Endothelial cell (in vitro differentiated cells): ENCODE results near the gene TMEM108. TPM values are rescaled to one million over a fixed set of nuclear protein-coding genes. Genes with fewer than 3 reads are reported as not detected.

Source experiments
- DNase-seq: peaks from one replicate; pipeline ENCODE4 v3.0.0; 2021; ENCODE audit warnings: low spot score
- H3K27ac Mint-ChIP-seq: one replicate; pipeline ENCODE4 v1.8.0; 2021; ENCODE audit warnings: mixed read lengths, inconsistent platforms; ENCODE audit not compliant: unreplicated experiment
- H3K27me3 Mint-ChIP-seq: one replicate; pipeline ENCODE4 v1.8.0; 2021; ENCODE audit warnings: mild to moderate bottlenecking, moderate library complexity, mixed read lengths, inconsistent platforms; ENCODE audit not compliant: unreplicated experiment
- H3K36me3 Mint-ChIP-seq: one replicate; pipeline ENCODE4 v1.8.0; 2021; ENCODE audit warnings: mild to moderate bottlenecking, low read depth, mixed read lengths, inconsistent platforms; ENCODE audit not compliant: unreplicated experiment
- H3K4me1 Mint-ChIP-seq: one replicate; pipeline ENCODE4 v1.8.0; 2021; ENCODE audit warnings: mild to moderate bottlenecking, mixed read lengths, inconsistent platforms; ENCODE audit not compliant: unreplicated experiment
- H3K4me3 Mint-ChIP-seq: one replicate; pipeline ENCODE4 v1.8.0; 2021; ENCODE audit warnings: mild to moderate bottlenecking, mixed read lengths, inconsistent platforms; ENCODE audit not compliant: unreplicated experiment
- H3K9me3 Mint-ChIP-seq: one replicate; pipeline ENCODE4 v1.8.0; 2021; ENCODE audit warnings: mixed read lengths, inconsistent platforms; ENCODE audit not compliant: unreplicated experiment
- total RNA-seq: library from RNA; stranded (reverse); fragmentation: NEBNext Ultra II Directional; extraction: Animal tissue kit (Norgen Biotek cat#: 25700); gene quantifications from one replicate; pipeline ENCODE4 v1.2.1, GENCODE V29; 2021; ENCODE audit not compliant: unreplicated experiment
- TF ChIP-seq, protein P1 (sequence below): fragments of 200-600 bp; sonication (generic); IDR thresholded peaks from one replicate; pipeline ENCODE4 v1.5.0; 2021; ENCODE audit warnings: antibody characterized with exemption; ENCODE audit not compliant: unreplicated experiment

TMEM108 gene
- total RNA-seq, 1 donor from 2014 or later, result 14.2 TPM

- no peak overlapping the region for H3K4me3 Mint-ChIP-seq
- no peaks in the 10 kb centered on the region for H3K4me1 Mint-ChIP-seq
- no peak for DNase-seq
- no peak overlapping the region for H3K27ac Mint-ChIP-seq
- no peaks in the 10 kb centered on the region for H3K27me3 Mint-ChIP-seq
- TF ChIP-seq, protein P1, sequence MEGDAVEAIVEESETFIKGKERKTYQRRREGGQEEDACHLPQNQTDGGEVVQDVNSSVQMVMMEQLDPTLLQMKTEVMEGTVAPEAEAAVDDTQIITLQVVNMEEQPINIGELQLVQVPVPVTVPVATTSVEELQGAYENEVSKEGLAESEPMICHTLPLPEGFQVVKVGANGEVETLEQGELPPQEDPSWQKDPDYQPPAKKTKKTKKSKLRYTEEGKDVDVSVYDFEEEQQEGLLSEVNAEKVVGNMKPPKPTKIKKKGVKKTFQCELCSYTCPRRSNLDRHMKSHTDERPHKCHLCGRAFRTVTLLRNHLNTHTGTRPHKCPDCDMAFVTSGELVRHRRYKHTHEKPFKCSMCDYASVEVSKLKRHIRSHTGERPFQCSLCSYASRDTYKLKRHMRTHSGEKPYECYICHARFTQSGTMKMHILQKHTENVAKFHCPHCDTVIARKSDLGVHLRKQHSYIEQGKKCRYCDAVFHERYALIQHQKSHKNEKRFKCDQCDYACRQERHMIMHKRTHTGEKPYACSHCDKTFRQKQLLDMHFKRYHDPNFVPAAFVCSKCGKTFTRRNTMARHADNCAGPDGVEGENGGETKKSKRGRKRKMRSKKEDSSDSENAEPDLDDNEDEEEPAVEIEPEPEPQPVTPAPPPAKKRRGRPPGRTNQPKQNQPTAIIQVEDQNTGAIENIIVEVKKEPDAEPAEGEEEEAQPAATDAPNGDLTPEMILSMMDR, result no peak
- no peaks in the 10 kb centered on the region for H3K9me3 Mint-ChIP-seq
- no peaks in the 10 kb centered on the region for H3K36me3 Mint-ChIP-seq
Observed at GRCh38 chr3:133113526-133113925, 75.3 kb downstream of the TMEM108 start.

- Mint-ChIP-seq H3K27me3 (no peaks in the 10 kb centered on the region), H3K4me1 (no peaks in the 10 kb centered on the region), H3K9me3 (no peaks in the 10 kb centered on the region), H3K27ac (no peak overlapping the region), H3K36me3 (no peaks in the 10 kb centered on the region), H3K4me3 (no peak overlapping the region)
- no peak for DNase-seq
- TF ChIP-seq, protein P1, result no peak
Observed at GRCh38 chr3:133113927-133114597, 75.9 kb downstream of the TMEM108 start.

GRCh38 chr3:133115176-133115575, 77.0 kb downstream of the TMEM108 start:
- TF ChIP-seq, protein P1, result no peak
- no peaks in the 10 kb centered on the region for H3K4me1 Mint-ChIP-seq
- no peak for DNase-seq
- no peaks in the 10 kb centered on the region for H3K36me3 Mint-ChIP-seq
- H3K27ac Mint-ChIP-seq, result no peak overlapping the region
- H3K27me3 Mint-ChIP-seq, result no peaks in the 10 kb centered on the region
- H3K9me3 Mint-ChIP-seq, result no peaks in the 10 kb centered on the region
- H3K4me3 Mint-ChIP-seq, result no peak overlapping the region

GRCh38 chr3:133117342-133117741, 79.2 kb downstream of the TMEM108 start:
- no peak overlapping the region for H3K27ac Mint-ChIP-seq
- TF ChIP-seq, protein P1, result no peak
- H3K27me3 Mint-ChIP-seq, result no peaks in the 10 kb centered on the region
- no peak overlapping the region for H3K4me3 Mint-ChIP-seq
- no peak for DNase-seq
- H3K4me1 Mint-ChIP-seq, result peaks cover 11% of the 10 kb centered on the region
- no peaks in the 10 kb centered on the region for H3K9me3 Mint-ChIP-seq
- H3K36me3 Mint-ChIP-seq, result no peaks in the 10 kb centered on the region

- no peaks in the 10 kb centered on the region for H3K9me3 Mint-ChIP-seq
- H3K27ac Mint-ChIP-seq, result no peak overlapping the region
- TF ChIP-seq, protein P1, result no peak
- no peaks in the 10 kb centered on the region for H3K27me3 Mint-ChIP-seq
- no peak overlapping the region for H3K4me3 Mint-ChIP-seq
- H3K4me1 Mint-ChIP-seq, result peaks cover 11% of the 10 kb centered on the region
- H3K36me3 Mint-ChIP-seq, result no peaks in the 10 kb centered on the region
- no peak for DNase-seq
Observed at GRCh38 chr3:133119176-133119575, 81.0 kb downstream of the TMEM108 start.
